ENCODE data around the gene HMHB1.

GRCh38 chr5:143796125-143796524 is 15.8 kb upstream of the HMHB1 start:
- TF ChIP-seq BHLHE40 (IDR thresholded peaks at IDR 0.05; ENCODE audit: borderline replicate concordance) = no peak
- TF ChIP-seq FOXM1 (IDR thresholded peaks at IDR 0.05; ENCODE audit: borderline replicate concordance) = no peak
- TF ChIP-seq SUZ12 (IDR thresholded peaks at IDR 0.05) = no peak
- no peak for TF ChIP-seq FOXA1 (IDR thresholded peaks at IDR 0.05)
- TF ChIP-seq SP1 (IDR thresholded peaks at IDR 0.05) = no peak

Data from HEK293T (cell line).